GM21619 (cell line): ENCODE data around the gene BORCS8.

ENCODE experiments used
- ATAC-seq: cut with Tn5 transposase; IDR thresholded peaks from one replicate; pipeline ENCODE4 v1.9.1; 2021; ENCODE audit not compliant: unreplicated experiment

BORCS8 gene

DNA sequence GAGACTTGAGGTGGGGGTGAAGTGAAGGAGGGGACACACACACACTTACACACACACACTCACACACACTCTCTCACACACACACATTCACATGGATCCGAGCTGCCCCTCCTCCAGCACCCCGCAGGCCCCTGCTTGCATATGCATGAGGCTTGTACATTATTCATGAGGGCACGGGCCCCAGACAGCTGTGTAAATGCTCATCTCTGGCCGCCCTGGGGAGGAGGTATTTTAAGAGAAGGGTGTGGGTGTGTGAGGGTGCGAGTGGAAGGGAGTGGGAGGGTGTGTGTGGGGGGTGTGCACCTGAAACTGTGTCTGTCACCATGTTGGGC, 22.2 kb upstream of the BORCS8 start:
- no peak for ATAC-seq

- ATAC-seq = no peak
Measured at GRCh38 chr19:19213426-19214158, 21.6 kb upstream of the BORCS8 start.

- no peak for ATAC-seq
Measured at GRCh38 chr19:19212916-19213315, 21.0 kb upstream of the BORCS8 start.

DNA sequence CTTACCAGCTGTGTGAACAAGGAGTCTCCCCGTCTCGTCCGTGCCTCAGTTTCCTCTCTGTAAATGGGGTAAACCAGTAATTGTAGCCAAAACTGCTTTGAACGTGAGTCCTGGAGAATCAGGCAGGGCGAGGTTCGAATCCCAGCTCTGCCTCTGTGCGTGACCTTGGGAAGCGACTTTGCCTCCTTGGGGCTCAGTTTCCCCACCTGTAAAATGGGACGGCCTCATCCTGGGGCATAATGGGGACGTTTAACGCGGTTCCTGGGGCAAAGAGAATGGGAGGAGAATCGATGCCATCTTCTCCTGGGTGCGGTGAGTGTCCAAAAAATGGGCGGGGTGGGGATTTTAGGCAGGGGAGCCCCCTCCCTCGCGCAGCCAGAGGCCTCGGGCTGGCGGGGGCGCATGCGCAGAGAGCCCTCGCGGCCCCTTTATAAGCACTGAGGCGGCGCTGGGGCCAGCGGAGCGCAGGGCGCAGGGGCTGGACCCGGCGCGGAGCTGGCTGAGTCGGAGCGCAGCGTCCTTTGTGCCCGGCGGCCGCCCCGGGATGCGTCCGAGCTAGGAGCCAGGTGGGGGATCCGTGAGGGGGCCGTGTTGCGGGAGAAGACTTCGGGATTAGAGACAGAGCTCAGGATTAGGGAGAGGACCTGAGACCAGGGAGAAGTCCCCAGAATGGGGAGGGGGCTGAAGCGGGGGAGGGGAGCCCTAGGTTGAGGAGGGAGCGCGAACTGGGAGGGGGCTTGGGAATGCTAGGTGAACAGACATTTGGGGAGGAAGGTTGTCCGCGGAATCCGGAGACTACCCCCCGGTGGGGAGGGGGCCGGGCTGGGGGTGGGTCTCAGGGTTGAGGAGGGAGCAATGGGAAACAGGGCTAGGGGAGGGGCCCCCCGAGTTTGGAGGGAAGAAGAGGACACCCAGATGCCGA, 19.8 kb upstream of the BORCS8 start, which contains the start of gene NCAN:
TSS of gene NCAN (plus strand) at position 460 of the 922 bp plus-strand sequence. CDS start 4,996 bp downstream, outside the sequence.
- no peak for ATAC-seq

DNA sequence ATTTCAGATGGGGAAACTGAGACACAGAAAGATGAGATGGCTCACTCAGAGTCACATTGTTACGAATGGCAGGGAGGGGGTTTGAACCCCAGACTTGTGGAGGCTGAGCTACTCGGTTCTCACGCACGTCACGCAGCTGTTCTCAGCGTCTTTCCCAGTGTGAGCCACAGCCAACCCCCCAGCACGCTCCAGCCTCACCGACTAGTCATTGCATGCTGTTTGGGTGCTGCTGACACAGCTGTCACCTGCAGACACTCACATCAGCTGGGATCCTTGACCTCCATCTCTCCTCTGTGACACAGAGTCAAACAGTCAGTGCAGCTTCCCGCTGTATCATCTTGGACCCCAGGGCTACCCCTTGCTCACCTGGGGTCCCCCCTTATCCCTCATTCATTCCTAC, 17.4 kb upstream of the BORCS8 start:
- ATAC-seq = no peak

DNA sequence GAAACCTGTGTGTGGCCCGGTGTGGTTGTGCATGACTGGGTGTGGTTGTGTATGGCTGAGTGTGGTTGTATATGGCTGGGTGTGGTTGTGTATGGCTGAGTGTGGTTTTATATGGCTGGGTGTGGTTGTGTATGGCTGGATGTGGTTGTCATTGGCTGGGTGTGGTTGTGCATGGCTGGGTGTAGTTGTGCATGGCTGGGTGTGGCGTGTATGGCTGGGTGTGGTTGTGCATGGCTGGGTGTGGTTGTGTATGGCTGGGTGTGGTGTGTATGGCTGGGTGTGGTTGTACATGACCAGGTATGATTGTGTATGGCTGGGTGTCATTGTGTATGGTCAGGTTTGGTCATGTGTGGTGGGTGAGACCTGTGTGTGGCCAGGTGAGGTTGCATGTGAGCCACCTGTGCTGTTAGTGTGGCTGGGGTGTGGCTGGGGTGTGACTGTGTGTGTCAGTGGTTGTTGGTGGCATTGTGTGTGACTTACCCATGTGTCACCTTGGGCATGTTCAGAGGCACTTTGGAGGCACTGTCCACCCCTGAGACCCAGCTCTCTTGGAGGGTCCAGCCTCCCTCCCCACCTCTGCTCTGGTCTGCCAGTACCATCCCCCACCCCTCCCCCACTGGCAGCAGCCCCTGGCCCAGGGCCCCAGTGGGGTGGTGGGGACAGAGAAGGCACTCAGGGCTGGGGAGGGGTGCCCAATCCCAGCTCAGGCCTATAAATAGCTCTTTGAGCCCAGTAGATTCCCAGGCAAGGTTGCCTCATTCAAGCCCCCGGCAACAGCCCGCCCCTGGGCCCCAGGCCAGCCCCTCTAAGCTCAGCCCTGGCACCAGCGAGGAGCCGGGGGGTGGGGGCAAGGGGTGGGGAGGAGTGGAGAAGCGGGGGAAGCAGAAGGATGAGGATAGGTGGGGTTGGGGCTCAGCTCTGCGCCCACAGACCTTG, 16.0 kb upstream of the BORCS8 start:
- ATAC-seq = no peak

DNA sequence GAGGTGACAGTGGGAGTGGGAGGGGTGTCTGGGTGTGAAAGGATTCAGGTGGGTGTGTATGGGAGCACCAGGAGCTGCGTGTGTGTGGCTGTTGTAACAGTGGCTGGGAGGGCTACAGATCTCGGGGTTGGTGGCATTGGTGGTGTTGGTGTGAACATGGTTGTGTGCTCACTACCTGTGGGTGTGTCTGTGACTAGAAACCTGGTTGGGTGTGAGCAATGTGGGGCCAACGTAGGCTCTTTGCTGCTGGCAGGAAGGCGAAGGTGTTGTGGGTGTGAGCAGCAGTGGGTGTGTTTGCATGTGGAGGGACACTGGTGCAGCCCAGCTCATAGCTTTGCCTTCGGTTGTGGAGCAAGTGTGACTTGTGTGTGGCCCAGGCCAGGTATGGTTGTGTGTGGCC, 15.0 kb upstream of the BORCS8 start:
- ATAC-seq = no peak

- ATAC-seq = no peak
Measured at GRCh38 chr19:19205416-19206410, 13.8 kb upstream of the BORCS8 start.

GRCh38 chr19:19204181-19204580, 12.2 kb upstream of the BORCS8 start:
- ATAC-seq = no peak

DNA sequence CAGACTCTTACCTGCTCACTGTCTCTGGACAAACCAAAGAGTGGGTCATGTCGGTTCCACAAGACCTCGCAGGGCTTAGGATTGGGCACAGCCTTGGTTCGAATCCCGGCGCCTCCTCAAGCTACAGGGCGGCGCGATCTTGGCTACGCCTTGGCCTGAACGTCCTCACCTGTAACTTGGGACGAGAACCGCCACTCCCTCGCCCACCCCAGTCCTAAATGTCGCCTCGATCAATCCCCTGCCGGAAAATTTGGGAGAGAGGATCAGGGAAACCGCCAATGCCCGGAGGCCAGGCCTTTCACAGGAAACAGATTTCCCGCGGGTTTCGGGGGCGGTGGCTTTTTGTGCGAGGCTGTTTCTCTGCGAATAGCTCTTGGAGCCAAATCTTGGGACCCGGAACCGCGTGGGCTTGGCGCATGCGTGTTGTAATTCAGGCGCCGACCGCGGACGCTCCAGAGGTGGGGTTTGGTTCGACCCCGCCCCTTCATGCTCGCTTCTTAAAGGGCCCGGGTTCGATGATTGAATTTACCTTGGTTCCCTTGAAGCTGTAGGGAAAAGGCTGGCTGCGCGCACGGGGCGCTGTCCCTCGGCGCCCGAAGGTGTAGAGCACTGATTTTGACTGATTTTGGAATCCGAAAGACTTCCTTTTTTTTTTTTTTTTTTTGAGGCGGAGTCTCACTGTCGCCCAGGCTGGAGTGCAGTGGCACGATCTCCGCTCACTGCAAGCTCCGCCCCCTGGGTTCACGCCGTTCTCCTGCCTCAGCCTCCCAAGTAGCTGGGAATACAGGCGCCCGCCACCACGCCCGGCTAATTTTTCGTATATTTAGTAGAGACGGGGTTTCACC, 11.3 kb upstream of the BORCS8 start, which contains the start of gene NR2C2AP:
TSS of gene NR2C2AP (minus strand) at position 403 of the 845 bp plus-strand sequence. CDS start at position 49, 354 bp downstream.
- ATAC-seq = peak; percentile 74

GRCh38 chr19:19202707-19203011, 10.7 kb upstream of the BORCS8 start:
- ATAC-seq = peak; percentile 14

GRCh38 chr19:19201697-19202630, 10.0 kb upstream of the BORCS8 start:
- no peak for ATAC-seq

- no peak for ATAC-seq
Measured at GRCh38 chr19:19193926-19194325, 2.0 kb upstream of the BORCS8 start.

DNA sequence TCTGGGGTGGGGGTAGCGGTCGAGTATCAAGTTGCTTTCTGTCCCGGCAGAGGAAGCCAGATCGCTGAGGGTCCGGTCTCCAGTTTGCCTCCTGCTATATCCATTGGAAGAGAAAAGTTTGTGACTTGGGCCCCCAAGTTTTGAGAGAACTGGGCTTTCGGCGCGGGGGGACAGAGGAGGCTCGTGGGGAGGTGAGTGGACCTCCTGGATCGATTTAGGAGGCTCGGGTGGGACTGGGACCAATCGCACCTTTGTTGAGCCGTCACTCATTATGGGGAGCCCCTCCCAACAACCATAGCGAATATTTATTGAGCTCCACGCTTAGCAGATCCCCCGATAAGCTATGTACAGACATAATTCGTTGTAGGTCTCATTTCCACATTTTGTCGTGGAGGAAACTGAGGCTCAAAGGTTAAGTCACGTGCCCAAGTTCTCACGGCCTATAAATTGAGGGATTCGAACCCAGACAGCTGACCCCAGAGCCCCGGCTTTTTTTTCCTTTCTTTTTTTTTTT, 1.0 kb upstream of the BORCS8 start:
- ATAC-seq = no peak

- no peak for ATAC-seq
Measured at GRCh38 chr19:19191768-19192077, 229 bp downstream of the BORCS8 start.

DNA sequence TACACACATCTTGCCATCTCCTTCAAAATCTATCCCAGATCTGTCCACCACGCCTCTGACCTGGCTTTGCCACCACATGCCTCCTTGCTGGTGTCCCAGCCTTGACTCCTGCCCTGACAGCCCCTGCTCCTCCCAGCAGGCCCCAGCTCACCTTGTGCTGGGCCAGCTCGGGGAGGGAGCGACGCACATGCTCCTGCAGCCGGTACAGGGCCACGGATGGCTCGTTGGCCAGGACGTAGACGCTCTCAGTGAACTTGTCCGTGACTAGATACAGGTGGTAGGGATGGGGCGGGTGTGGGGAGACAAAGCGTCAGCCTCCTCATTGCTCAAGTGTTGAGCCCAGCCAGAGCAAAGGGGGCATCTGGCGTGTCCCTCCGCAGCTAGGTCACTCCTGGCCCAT, 5.2 kb downstream of the BORCS8 start:
- ATAC-seq = no peak

- ATAC-seq = no peak
Measured at GRCh38 chr19:19185853-19186740, 5.9 kb downstream of the BORCS8 start.
